Ovary (tissue), 3 donors: Measurements from ENCODE around the gene ASPDH.

ENCODE experiments used
- CTCF ChIP-seq, 3 donors: fragments of 450-650 bp in 2 of 3; fragments of 200-600 bp in 1 of 3; IDR thresholded peaks; one replicate each; pipeline versions ENCODE4 v1.5.1 to v1.8.0; 2016 to 2022; ENCODE audit warnings: antibody characterized with exemption in 3 of 3, mild to moderate bottlenecking in 1 of 3
- EP300 ChIP-seq: sonication (generic); formaldehyde crosslinking; IDR thresholded peaks from one replicate; pipeline ENCODE4 v1.6.1; 2017; ENCODE audit warnings: antibody characterized with exemption
- POLR2A ChIP-seq: fragments of 450-650 bp; IDR thresholded peaks from one replicate; pipeline ENCODE4 v1.6.1; 2017; ENCODE audit warnings: antibody characterized with exemption, mild to moderate bottlenecking, moderate library complexity
- donor health status: DM: no; HTN: no; CAD: no.

- TF ChIP-seq CTCF (IDR thresholded peaks at IDR 0.05): no peak
- no peak for TF ChIP-seq POLR2A
- TF ChIP-seq EP300: no peak
These were observed 36.8 kb downstream of the ASPDH start for GRCh38 chr19:50476907-50477238.
